WTC11 (cell line): Measurements from ENCODE around the gene AXDND1. TPM values are rescaled to one million over a fixed set of nuclear protein-coding genes. Genes with fewer than 3 reads are reported as not detected.

Experiments
- ATAC-seq: fragments of 200-7000 bp; cut with Tn5 transposase; 2 replicates; pipeline ENCODE4 v1.10.0; 2021; ENCODE audit warnings: mild to moderate bottlenecking, moderate library complexity
- CTCF ChIA-PET: fragments of 300-600 bp; sonication (Branson Sonifier 250); formaldehyde crosslinking; loops from one replicate; lab custom pipeline; 2021; ENCODE audit warnings: antibody characterized with exemption; lab: Charles Lee
- POLR2A ChIA-PET: fragments of 350-600 bp; sonication (Branson Sonifier 250); formaldehyde crosslinking; loops from one replicate; lab custom pipeline; 2021; ENCODE audit warnings: antibody characterized with exemption; lab: Charles Lee
- DNase-seq: peaks from one replicate; pipeline ENCODE4 v3.0.0; 2021; ENCODE audit warnings: low spot score
- H3K27ac Mint-ChIP-seq: 2 replicates; pipeline ENCODE4 v1.8.0; 2021; ENCODE audit warnings: mixed read lengths
- H3K27me3 Mint-ChIP-seq: 2 replicates; pipeline ENCODE4 v1.8.0; 2021; ENCODE audit warnings: low read depth, mild to moderate bottlenecking, moderate library complexity, mixed read lengths
- H3K36me3 Mint-ChIP-seq: 2 replicates; pipeline ENCODE4 v1.8.0; 2021; ENCODE audit warnings: mixed read lengths
- H3K4me1 Mint-ChIP-seq: 2 replicates; pipeline ENCODE4 v1.8.0; 2022; ENCODE audit warnings: mixed read lengths
- H3K4me3 Mint-ChIP-seq: 2 replicates; pipeline ENCODE4 v1.8.0; 2021; ENCODE audit warnings: mild to moderate bottlenecking, moderate library complexity, mixed read lengths
- H3K9me3 Mint-ChIP-seq: 2 replicates; pipeline ENCODE4 v1.8.0; 2021; ENCODE audit warnings: mixed read lengths
- ATF3 ChIP-seq: sonication (generic); formaldehyde crosslinking; conservative IDR thresholded peaks from 2 replicates; pipeline ENCODE4 v1.8.1; 2022; ENCODE audit warnings: mild to moderate bottlenecking, missing genetic modification reagents
- CBFB ChIP-seq: sonication (generic); formaldehyde crosslinking; IDR thresholded peaks from 2 replicates; pipeline ENCODE4 v1.8.1; 2022; ENCODE audit warnings: mild to moderate bottlenecking, low read depth, missing genetic modification reagents
- CREM ChIP-seq: sonication (generic); formaldehyde crosslinking; IDR thresholded peaks from 2 replicates; pipeline ENCODE4 v1.8.1; 2022; ENCODE audit warnings: mild to moderate bottlenecking, missing genetic modification reagents, moderate library complexity
- E2F1 ChIP-seq: sonication (generic); formaldehyde crosslinking; IDR thresholded peaks from 2 replicates; pipeline ENCODE4 v1.8.0; 2022; ENCODE audit warnings: mild to moderate bottlenecking, missing genetic modification reagents
- ELF4 ChIP-seq: sonication (generic); formaldehyde crosslinking; IDR thresholded peaks from 2 replicates; pipeline ENCODE4 v1.8.1; 2022; ENCODE audit warnings: low read depth, mild to moderate bottlenecking, moderate library complexity, missing genetic modification reagents
- FOXP1 ChIP-seq: sonication (generic); formaldehyde crosslinking; IDR thresholded peaks from 2 replicates; pipeline ENCODE4 v1.8.0; 2022; ENCODE audit warnings: missing genetic modification reagents, mild to moderate bottlenecking, moderate library complexity, borderline replicate concordance
- FOXP4 ChIP-seq: sonication (generic); formaldehyde crosslinking; IDR thresholded peaks from 2 replicates; pipeline ENCODE4 v1.8.0; 2022; ENCODE audit warnings: mild to moderate bottlenecking, missing genetic modification reagents
- GABPB1 ChIP-seq: sonication (generic); formaldehyde crosslinking; IDR thresholded peaks from 2 replicates; pipeline ENCODE4 v1.8.1; 2023; ENCODE audit warnings: mild to moderate bottlenecking, missing genetic modification reagents
- HMGA2 ChIP-seq: fragments of 250-450 bp; sonication (Bioruptor Pico); IDR thresholded peaks from 2 replicates; pipeline ENCODE4 v1.4.0; 2021; ENCODE audit warnings: mild to moderate bottlenecking, moderate library complexity
- IRF2 ChIP-seq: sonication (generic); formaldehyde crosslinking; IDR thresholded peaks from 2 replicates; pipeline ENCODE4 v1.8.0; 2022; ENCODE audit warnings: low read depth, missing genetic modification reagents, borderline replicate concordance
- NFATC4 ChIP-seq: fragments of 250-450 bp; sonication (Bioruptor Pico); IDR thresholded peaks from 2 replicates; pipeline ENCODE4 v1.9.0; 2021; ENCODE audit warnings: mild to moderate bottlenecking
- RELA ChIP-seq: sonication (generic); formaldehyde crosslinking; IDR thresholded peaks from 2 replicates; pipeline ENCODE4 v1.8.1; 2022; ENCODE audit warnings: missing genetic modification reagents, mild to moderate bottlenecking, borderline replicate concordance
- SP1 ChIP-seq: sonication (generic); formaldehyde crosslinking; conservative IDR thresholded peaks from 2 replicates; pipeline ENCODE4 v1.8.1; 2022; ENCODE audit warnings: missing genetic modification reagents
- TCF7 ChIP-seq: sonication (generic); formaldehyde crosslinking; IDR thresholded peaks from 2 replicates; pipeline ENCODE4 v1.8.0; 2022; ENCODE audit warnings: mild to moderate bottlenecking, low read depth, missing genetic modification reagents, moderate library complexity
- TEAD4 ChIP-seq: sonication (generic); formaldehyde crosslinking; IDR thresholded peaks from 2 replicates; pipeline ENCODE4 v1.8.0; 2022; ENCODE audit warnings: mild to moderate bottlenecking, missing genetic modification reagents
- USF1 ChIP-seq: sonication (generic); formaldehyde crosslinking; IDR thresholded peaks from 2 replicates; pipeline ENCODE4 v1.8.0; 2022; ENCODE audit warnings: mild to moderate bottlenecking, missing genetic modification reagents
- USF2 ChIP-seq: sonication (generic); formaldehyde crosslinking; IDR thresholded peaks from 2 replicates; pipeline ENCODE4 v1.8.1; 2023; ENCODE audit warnings: mild to moderate bottlenecking, missing genetic modification reagents, moderate library complexity
- ZBTB21 ChIP-seq: sonication (generic); formaldehyde crosslinking; IDR thresholded peaks from 2 replicates; pipeline ENCODE4 v1.8.1; 2023; ENCODE audit warnings: mild to moderate bottlenecking, missing genetic modification reagents, borderline replicate concordance
- ZNF232 ChIP-seq: sonication (generic); formaldehyde crosslinking; IDR thresholded peaks from 2 replicates; pipeline ENCODE4 v1.8.0; 2022; ENCODE audit warnings: mild to moderate bottlenecking, missing genetic modification reagents
- ZNF263 ChIP-seq: sonication (generic); formaldehyde crosslinking; IDR thresholded peaks from 2 replicates; pipeline ENCODE4 v1.8.1; 2022; ENCODE audit warnings: low read depth, mild to moderate bottlenecking, moderate library complexity, missing genetic modification reagents
- ZNF396 ChIP-seq: fragments of 250-450 bp; sonication (Bioruptor Pico); IDR thresholded peaks from 2 replicates; pipeline ENCODE4 v1.8.0; 2021; ENCODE audit warnings: mild to moderate bottlenecking, moderate library complexity, borderline replicate concordance
- ZNF423 ChIP-seq: fragments of 250-450 bp; sonication (Bioruptor Pico); IDR thresholded peaks from 2 replicates; pipeline ENCODE4 v2.1.2; 2022; ENCODE audit warnings: mild to moderate bottlenecking, moderate library complexity
- ZNF532 ChIP-seq: fragments of 250-450 bp; sonication (Bioruptor Pico); IDR thresholded peaks from 2 replicates; pipeline ENCODE4 v1.9.0; 2021; ENCODE audit warnings: mild to moderate bottlenecking, borderline replicate concordance
- ZNF671 ChIP-seq: fragments of 250-450 bp; sonication (Bioruptor Pico); IDR thresholded peaks from 2 replicates; pipeline ENCODE4 v1.8.0; 2021; ENCODE audit warnings: mild to moderate bottlenecking
- ZSCAN18 ChIP-seq: fragments of 250-450 bp; sonication (Bioruptor Pico); IDR thresholded peaks from 2 replicates; pipeline ENCODE4 v2.1.2; 2022; ENCODE audit warnings: mild to moderate bottlenecking, moderate library complexity
- total RNA-seq: library from RNA; stranded (reverse); gene quantifications from 3 replicates; pipeline ENCODE4 v1.2.3, GENCODE V29; 2021

Gene AXDND1
- total RNA-seq, 1 experiment from 2014 or later, result not detected

GRCh38 chr1:179541774-179542173, 176.0 kb downstream of the AXDND1 start:
- Mint-ChIP-seq H3K9me3 (peaks cover 36% of the 10 kb centered on the region), H3K4me3 (no peak overlapping the region), H3K36me3 (peaks cover 40% of the 10 kb centered on the region), H3K27ac (no peak overlapping the region), H3K4me1 (no peaks in the 10 kb centered on the region; the same call in 1 of the 2 replicates), H3K27me3 (peaks cover 3% of the 10 kb centered on the region; the same call in 1 of the 2 replicates)
- no peak for DNase-seq
- TF ChIP-seq ZNF396 (CRISPR knock-in tag) (no peak), ZNF423 (CRISPR knock-in tag) (no peak), SP1 (no peak), ZNF263 (CRISPR knock-in tag) (no peak), ZBTB21 (CRISPR knock-in tag) (no peak), TCF7 (CRISPR knock-in tag) (no peak), RELA (CRISPR knock-in tag) (no peak), ATF3 (CRISPR knock-in tag) (no peak), TEAD4 (CRISPR knock-in tag) (no peak), ZNF671 (no peak), IRF2 (CRISPR knock-in tag) (no peak), ZSCAN18 (CRISPR knock-in tag) (no peak), USF1 (CRISPR knock-in tag) (no peak), ZNF232 (CRISPR knock-in tag) (no peak), HMGA2 (no peak), CREM (CRISPR knock-in tag) (no peak), USF2 (CRISPR knock-in tag) (no peak), FOXP4 (CRISPR knock-in tag) (no peak), NFATC4 (CRISPR knock-in tag) (no peak)
- ChIA-PET CTCF (no interaction called here), POLR2A (no interaction called here)
- no peak for ATAC-seq

GRCh38 chr1:179545321-179545720, 179.6 kb downstream of the AXDND1 start:
- ChIA-PET POLR2A (no interaction called here), CTCF (interaction anchor here (0.5 kb wide), 1 partner anchor 17 kb away, joined by 3 read pairs; no protein-coding TSS in a partner anchor)
- peaks cover 6% of the 10 kb centered on the region for H3K4me1 Mint-ChIP-seq
- H3K27me3 Mint-ChIP-seq, result no peaks in the 10 kb centered on the region; the same call in 1 of the 2 replicates
- no peak for ATAC-seq
- no peak overlapping the region for H3K27ac Mint-ChIP-seq
- DNase-seq, result no peak
- H3K9me3 Mint-ChIP-seq, result peaks cover 6% of the 10 kb centered on the region
- H3K36me3 Mint-ChIP-seq, result peaks cover 11% of the 10 kb centered on the region
- no peak overlapping the region for H3K4me3 Mint-ChIP-seq
- TF ChIP-seq E2F1 (CRISPR knock-in tag) (no peak), ELF4 (CRISPR knock-in tag) (no peak), GABPB1 (CRISPR knock-in tag) (no peak), ZNF532 (CRISPR knock-in tag) (no peak), FOXP1 (no peak), CBFB (CRISPR knock-in tag) (no peak), ATF3 (CRISPR knock-in tag) (no peak)
